MV-4-11 (cell line): ENCODE data around the gene SNN.

ENCODE experiments used
- DNase-seq: peaks from one replicate; lab custom pipeline; 2025; lab: John Stamatoyannopoulos, UW

Gene SNN

DNA sequence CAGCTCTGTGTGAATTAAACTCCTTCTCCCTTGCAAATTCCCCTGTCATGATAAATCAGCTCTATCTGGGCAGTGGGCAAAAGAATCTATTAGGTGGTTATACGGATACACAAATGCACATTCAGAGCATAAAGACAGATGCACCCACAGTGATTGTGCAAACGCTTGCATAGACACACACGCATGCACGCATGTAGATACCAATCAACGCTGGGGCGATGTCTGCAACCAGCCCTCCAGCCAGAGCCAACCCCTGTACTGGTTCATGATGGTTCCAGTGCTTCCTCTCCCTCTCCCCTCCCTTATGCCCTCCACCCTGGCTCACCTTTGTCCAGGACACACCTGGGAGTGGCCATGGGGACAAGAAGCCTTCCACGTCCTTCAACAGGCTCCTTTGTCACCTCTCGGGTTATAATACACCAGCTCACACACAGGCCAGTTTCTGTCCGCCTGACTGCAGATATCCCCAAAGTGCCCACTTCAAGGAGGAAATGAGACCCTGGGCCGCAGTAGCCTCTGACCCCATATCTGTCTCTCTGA lies 33.1 kb upstream of the SNN start:
- no peak for DNase-seq

GRCh38 chr16:11635679-11636171 lies 32.5 kb upstream of the SNN start:
- DNase-seq: no peak

DNA sequence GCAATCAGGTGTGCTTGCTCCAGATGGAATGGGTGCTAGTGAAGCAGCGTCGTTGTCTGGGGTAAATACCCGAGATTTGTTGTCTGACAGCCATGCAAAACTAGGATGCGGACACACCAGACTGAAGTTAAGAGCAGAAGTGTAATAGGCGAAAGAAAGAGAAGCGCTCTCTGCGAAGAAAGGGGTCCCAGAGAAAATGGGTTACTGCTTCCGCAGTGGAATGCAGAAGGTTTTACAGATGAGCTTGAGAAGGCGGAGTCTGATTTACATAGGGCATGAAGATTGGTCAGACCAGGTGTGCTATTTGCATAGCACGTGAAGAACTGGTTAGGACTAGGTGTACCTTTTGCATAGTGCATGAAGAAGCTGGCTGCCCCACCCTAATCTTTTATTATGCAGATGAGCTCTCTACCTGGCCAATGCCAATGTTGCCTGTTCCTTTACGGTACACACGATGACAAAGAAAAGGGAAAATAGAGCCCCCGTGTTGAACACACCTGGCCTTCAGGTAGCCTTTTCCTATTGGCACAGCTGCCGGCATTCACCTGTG lies 32.0 kb upstream of the SNN start:
- DNase-seq: no peak

DNA sequence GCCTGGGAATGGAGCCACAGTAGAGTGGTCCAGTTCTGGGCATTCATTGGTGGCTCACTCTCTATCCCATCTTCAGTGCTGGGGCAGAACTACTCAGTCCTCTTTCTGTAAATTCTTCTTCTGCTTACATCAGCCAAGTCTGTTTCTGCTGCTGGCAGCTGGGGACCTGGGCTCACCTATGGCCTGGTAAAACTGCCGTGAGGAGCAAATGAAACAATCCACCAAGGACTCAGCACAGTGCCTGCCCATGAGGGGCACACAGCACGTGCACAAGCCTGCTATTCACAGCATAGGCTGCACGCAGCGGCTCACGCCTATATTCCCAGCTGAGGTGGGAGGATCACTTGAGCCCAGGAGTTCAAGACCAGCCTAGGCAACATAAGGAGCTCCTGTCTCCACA lies 30.9 kb upstream of the SNN start:
- DNase-seq: no peak

DNA sequence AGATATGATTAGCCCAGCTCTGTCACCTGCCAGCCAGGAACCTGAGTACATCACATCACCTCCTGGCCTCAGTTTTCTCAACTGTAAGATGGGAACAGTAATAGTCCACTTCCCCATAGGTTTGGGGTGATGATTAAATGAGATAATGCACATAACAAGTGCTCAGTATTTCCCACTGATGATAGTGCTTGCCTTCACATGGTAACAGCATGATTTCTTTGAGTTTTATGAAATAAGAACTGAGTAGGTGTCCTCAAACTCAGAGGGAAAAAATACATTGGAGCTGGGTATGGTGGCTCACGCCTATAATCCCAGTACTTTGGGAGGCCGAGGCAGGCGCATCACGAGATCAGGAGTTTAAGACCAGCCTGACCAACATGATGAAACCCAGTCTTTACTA lies 30.1 kb upstream of the SNN start:
- no peak for DNase-seq

- no peak for DNase-seq
These were observed 29.2 kb upstream of the SNN start for GRCh38 chr16:11639008-11639562.

DNA sequence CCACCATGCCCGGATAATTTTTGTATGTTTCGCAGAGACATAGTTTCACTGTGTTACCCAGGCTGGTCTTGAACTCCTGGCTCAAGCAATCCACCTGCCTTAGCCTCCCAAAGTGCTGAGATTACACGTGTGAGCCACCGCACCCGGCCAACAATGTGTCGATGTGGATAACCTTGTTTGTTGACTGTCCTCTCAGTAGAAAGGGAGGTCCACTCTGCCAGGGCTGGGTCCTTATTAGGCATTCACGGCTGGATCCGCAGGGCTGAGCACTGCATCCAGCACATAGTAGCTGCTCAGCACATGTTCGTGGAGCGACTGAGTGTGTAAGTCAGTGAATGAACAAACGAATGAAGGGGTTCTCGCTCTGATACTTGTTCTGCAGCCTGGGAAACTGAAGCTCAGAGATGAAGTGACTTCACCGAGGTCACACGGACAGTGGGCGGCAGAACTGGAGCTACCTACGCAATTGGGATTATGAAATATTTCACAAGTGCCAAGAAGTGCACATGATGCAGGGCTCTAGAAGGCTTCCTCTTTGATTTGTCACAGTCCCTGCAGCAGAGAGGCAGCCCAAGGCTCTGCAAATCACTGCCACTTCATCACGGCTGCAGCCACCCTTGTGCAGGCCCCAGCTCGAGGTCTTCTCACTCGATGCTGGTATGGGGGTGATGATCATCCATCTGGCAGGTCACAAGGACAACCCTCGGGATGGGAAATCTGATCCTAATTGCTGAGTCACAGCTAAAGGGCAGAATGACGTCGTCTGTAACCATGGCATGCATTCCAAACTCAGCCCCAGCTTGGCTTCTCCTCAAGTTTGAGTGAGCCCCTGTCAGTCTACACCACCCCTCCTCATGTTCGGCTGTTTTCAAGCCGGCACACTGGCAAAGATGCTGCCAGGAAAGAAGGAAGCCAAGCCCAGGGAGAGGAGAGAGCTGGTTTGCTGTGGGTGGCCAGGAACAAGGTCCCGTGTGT lies 28.0 kb upstream of the SNN start:
- DNase-seq: peak; percentile 92

GRCh38 chr16:11640987-11641817 lies 27.1 kb upstream of the SNN start:
- peak; percentile 47 for DNase-seq

DNA sequence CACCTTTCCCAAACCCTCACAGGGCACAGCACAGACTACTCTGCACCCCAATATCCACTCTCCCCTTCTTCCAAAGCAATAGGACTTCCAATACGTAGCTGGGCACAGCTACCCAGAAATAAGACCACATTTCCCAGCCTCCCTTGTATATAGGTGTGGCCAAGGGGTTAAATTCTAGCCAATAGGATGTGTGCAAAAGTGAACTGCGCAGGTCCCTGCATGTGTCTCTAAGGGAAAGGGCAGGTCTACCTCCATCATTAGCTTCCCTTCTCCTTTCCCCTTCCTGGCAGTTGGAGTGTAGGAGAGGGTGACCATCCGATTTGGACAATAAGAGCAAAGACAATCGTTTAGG lies 25.5 kb upstream of the SNN start:
- DNase-seq: no peak

GRCh38 chr16:11649276-11649675 lies 19.0 kb upstream of the SNN start:
- DNase-seq: no peak

DNA sequence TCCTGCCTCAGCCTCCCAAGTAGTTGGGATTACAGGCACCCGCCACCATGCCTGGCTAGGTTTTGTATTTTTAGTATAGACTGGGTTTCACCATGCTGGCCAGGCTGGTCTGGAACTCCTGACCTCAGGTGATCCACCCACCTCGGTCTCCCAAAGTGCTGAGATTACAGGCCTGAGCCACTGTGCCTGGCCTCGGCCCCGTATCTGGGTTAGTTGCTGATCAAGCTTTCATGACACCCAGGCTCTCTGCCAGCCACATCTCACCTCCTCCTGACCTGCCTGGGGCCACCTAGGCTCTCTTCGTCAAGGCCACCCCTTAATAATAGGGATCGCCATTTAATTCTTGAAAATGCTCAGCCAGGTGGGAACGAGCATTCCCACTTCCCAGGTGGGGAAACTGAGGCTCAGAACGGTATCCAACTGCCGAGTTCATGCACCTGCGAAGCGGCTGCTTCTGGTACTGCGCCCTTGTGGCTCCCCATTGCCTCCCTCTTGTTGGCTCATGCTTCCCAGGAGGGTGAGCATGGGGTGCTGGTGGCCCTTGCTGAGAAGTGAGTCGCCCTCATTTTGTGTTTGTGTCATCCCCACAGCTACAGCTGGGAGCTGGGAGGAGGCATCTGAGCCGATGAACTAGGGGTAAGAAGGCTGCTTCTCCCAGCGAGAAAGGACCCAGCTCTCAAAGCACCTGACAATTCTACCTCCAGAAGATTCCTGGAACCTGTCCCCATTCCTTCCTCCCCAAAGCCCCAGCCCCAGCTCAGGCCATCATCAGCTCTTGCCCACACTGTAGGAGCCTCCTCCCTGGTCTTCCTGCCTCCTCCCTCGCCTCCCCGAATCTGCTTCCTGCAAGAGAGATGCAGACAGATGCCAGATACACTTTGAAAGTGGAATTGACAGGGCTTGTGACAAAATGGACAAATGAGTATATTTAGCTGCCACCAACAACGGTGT lies 17.3 kb upstream of the SNN start:
- DNase-seq: no peak

GRCh38 chr16:11651796-11652195 lies 16.5 kb upstream of the SNN start:
- no peak for DNase-seq

GRCh38 chr16:11655655-11656054 lies 12.6 kb upstream of the SNN start:
- DNase-seq: no peak

DNA sequence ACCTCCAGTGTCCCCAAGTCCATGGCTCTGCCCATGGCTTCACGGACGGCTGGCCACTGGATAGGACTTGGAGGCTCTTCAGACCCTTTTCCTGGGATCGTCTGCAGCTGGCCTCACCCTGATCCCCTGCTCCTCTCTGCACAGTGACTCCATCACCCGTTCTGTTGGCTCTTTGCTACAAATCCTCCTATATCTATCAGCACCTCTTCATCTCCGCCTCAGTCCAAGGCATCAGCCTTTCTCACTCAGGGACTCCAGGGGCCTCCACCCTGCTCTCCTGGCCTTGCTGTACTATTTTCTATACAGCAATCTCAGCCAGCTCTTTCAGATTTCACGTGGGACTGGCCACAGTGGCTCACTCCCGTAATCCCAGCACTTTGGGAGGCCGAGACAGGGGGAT lies 10.7 kb upstream of the SNN start:
- DNase-seq: no peak

GRCh38 chr16:11658896-11659708 lies 9.2 kb upstream of the SNN start:
- DNase-seq: no peak

DNA sequence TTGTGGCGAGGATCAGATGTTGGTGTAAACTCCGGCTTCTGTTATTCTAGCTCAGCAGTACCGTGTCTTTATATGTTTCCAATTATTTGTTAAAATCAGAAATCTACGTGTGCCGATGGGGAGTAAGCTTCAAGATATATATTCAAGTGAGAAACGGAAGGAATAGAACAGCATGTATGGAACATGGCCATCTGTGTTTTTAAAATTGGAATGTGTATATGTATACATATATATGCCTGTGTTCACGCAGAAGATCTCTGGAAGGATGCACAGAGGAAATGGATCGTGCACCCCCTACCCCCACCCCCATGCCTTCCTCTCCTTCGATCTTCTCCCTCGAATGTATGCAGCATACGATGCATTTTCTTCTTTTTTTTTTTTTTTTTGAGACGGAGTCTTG lies 7.7 kb upstream of the SNN start:
- DNase-seq: no peak

DNA sequence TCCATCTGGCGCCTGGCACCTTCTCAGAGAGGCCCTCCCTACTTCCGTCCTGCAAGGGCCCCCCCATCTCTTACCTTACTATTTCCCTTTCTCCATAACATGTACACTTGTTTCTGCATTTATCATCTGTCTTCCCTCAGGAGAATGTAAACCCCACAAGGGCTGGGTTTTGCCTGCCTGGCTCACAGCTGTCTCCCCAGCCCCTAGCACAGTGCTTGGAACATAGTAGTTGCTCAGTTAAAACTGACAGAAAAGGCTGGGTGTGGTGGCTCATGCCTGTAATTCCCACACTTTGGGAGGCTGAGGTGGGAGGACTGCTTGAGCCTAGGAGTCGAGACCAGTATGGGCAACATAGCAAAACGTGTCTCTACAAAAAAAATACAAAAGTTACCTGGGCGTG lies 5.7 kb upstream of the SNN start:
- no peak for DNase-seq

DNA sequence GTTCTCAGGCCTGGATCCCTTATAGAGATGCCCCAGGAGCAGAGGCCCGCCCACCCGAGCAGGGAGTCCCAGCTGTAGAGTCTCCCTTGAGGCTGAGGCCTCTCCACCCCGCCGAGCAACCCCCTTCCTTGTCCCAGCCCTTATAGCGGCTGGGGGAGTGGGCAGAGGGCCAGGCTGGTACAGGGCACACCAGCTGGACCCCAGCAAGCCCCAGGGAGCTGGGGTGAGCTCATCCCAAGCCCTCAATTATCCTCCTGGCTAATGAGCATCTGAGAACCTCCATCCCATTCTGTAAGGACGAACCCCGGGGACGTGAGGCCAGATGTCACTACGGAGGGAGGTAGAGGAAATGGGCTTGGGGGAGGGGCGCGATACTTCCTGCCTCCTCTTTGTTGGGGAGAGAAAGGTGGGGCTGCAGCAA lies 3.2 kb upstream of the SNN start:
- no peak for DNase-seq

DNA sequence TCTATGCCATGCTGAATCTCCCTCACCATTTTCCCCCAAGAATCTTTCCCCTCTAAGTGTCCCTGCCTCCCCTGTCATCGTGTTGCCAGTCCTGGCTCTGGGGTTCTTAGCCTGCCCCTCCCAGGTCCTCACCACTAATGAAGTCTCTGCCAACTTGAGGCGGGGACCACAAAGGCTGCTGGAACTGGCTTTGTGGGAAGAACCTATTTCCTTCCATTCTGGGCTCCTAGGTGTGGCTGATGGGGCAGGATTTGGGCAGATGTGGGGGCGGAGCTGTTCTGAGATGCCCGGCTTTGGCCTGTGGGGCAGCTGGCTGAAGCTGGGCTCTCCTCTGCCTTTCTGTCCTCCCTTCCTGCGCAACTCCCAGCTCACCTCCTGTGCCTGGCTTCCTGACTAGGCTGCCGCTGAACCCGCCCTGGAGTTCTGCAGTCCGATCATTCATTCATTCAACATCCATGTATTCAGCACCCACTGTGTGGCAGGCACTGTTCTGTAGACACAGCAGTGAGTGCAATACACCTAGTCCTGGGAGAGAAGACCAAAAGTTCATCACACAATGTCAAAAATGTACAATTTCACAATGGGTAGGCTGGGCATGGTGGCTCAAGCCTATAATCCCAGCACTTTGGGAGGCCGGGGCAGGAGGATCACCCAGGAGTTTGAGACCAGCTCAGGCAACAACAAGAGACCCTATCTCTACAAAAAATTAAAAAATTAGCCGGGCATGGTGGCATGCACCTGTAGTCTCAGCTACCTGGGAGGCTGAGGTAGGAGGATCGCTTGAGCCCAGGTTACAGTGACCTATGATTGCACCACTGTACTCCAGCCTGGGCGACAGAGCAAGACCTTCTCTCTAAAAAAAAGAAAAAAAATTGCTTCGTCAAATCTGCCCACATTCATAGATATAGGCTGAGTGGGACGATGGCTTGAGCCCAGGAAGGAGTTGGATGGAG lies 1.9 kb upstream of the SNN start:
- DNase-seq: no peak
